ENCODE data around the gene DTX3. TPM values are rescaled to one million over a fixed set of nuclear protein-coding genes. Genes with fewer than 3 reads are reported as not detected.

DTX3 gene
- total RNA-seq, 1 experiment from 2014 or later, result 57.0 TPM

DNA sequence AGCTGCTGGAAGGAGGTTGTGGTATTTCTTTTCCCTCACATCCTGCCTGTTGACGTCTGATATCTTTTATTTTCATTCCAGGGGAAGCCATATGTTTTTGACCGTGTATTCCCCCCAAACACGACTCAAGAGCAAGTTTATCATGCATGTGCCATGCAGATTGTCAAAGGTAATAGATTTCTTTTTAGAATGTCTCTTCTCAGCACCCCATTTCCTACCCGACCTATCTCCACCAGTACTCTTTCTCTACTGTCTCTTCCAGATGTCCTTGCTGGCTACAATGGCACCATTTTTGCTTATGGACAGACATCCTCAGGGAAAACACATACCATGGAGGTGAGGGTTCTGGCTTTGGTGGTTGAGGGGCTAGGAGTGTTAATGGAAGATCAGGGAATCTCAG lies 41.3 kb upstream of the DTX3 start:
- CTCF ChIA-PET, result no interaction called here
- H3K27me3 Mint-ChIP-seq (ENCODE audit: low read depth), result no peaks in the 10 kb centered on the region

More for the DNA sequence above, 41.3 kb upstream of the DTX3 start:
- TF ChIP-seq FOXP1 (CRISPR knock-in tag; IDR thresholded peaks at IDR 0.05; ENCODE audit: borderline replicate concordance), result no peak
- TF ChIP-seq, protein P1, sequence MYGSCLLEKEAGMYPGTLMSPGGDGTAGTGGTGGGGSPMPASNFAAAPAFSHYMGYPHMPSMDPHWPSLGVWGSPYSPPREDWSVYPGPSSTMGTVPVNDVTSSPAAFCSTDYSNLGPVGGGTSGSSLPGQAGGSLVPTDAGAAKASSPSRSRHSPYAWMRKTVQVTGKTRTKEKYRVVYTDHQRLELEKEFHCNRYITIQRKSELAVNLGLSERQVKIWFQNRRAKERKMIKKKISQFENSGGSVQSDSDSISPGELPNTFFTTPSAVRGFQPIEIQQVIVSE (CRISPR knock-in tag; IDR thresholded peaks at IDR 0.05; ENCODE audit: borderline replicate concordance), result no peak
- no peak for TF ChIP-seq ZNF396 (CRISPR knock-in tag; IDR thresholded peaks at IDR 0.05; ENCODE audit: borderline replicate concordance)
- TF ChIP-seq, protein P2, sequence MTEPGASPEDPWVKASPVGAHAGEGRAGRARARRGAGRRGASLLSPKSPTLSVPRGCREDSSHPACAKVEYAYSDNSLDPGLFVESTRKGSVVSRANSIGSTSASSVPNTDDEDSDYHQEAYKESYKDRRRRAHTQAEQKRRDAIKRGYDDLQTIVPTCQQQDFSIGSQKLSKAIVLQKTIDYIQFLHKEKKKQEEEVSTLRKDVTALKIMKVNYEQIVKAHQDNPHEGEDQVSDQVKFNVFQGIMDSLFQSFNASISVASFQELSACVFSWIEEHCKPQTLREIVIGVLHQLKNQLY (CRISPR knock-in tag; IDR thresholded peaks at IDR 0.05), result no peak
- TF ChIP-seq NR1H2 (CRISPR knock-in tag; IDR thresholded peaks at IDR 0.05), result no peak
- TF ChIP-seq EMX1 (CRISPR knock-in tag; IDR thresholded peaks at IDR 0.05), result no peak
- no peak for TF ChIP-seq ZBTB21 (CRISPR knock-in tag; IDR thresholded peaks at IDR 0.05; ENCODE audit: borderline replicate concordance)
- TF ChIP-seq RORB (CRISPR knock-in tag; IDR thresholded peaks at IDR 0.05), result no peak
- TF ChIP-seq GRHL2 (CRISPR knock-in tag; IDR thresholded peaks at IDR 0.05; ENCODE audit: insufficient replicate concordance, severe bottlenecking), result no peak
- no peak for TF ChIP-seq ATF1 (CRISPR knock-in tag; IDR thresholded peaks at IDR 0.05)
- no peak for TF ChIP-seq ETV6 (CRISPR knock-in tag; IDR thresholded peaks at IDR 0.05)
- no peak for TF ChIP-seq JUN (CRISPR knock-in tag; IDR thresholded peaks at IDR 0.05)
- no peak for TF ChIP-seq TCF7 (CRISPR knock-in tag; IDR thresholded peaks at IDR 0.05; ENCODE audit: low read depth)
- no peak for TF ChIP-seq ZNF121 (CRISPR knock-in tag; IDR thresholded peaks at IDR 0.05)
- no peak for TF ChIP-seq CBFB (CRISPR knock-in tag; IDR thresholded peaks at IDR 0.05; ENCODE audit: low read depth)
- TF ChIP-seq, protein P3, sequence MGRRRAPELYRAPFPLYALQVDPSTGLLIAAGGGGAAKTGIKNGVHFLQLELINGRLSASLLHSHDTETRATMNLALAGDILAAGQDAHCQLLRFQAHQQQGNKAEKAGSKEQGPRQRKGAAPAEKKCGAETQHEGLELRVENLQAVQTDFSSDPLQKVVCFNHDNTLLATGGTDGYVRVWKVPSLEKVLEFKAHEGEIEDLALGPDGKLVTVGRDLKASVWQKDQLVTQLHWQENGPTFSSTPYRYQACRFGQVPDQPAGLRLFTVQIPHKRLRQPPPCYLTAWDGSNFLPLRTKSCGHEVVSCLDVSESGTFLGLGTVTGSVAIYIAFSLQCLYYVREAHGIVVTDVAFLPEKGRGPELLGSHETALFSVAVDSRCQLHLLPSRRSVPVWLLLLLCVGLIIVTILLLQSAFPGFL (CRISPR knock-in tag; IDR thresholded peaks at IDR 0.05; ENCODE audit: borderline replicate concordance), result no peak
- TF ChIP-seq, protein P4, sequence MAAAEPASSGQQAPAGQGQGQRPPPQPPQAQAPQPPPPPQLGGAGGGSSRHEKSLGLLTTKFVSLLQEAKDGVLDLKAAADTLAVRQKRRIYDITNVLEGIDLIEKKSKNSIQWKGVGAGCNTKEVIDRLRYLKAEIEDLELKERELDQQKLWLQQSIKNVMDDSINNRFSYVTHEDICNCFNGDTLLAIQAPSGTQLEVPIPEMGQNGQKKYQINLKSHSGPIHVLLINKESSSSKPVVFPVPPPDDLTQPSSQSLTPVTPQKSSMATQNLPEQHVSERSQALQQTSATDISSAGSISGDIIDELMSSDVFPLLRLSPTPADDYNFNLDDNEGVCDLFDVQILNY (CRISPR knock-in tag; IDR thresholded peaks at IDR 0.05), result no peak
- TF ChIP-seq ZSCAN18 (CRISPR knock-in tag; IDR thresholded peaks at IDR 0.05), result no peak
- TF ChIP-seq, protein P5, sequence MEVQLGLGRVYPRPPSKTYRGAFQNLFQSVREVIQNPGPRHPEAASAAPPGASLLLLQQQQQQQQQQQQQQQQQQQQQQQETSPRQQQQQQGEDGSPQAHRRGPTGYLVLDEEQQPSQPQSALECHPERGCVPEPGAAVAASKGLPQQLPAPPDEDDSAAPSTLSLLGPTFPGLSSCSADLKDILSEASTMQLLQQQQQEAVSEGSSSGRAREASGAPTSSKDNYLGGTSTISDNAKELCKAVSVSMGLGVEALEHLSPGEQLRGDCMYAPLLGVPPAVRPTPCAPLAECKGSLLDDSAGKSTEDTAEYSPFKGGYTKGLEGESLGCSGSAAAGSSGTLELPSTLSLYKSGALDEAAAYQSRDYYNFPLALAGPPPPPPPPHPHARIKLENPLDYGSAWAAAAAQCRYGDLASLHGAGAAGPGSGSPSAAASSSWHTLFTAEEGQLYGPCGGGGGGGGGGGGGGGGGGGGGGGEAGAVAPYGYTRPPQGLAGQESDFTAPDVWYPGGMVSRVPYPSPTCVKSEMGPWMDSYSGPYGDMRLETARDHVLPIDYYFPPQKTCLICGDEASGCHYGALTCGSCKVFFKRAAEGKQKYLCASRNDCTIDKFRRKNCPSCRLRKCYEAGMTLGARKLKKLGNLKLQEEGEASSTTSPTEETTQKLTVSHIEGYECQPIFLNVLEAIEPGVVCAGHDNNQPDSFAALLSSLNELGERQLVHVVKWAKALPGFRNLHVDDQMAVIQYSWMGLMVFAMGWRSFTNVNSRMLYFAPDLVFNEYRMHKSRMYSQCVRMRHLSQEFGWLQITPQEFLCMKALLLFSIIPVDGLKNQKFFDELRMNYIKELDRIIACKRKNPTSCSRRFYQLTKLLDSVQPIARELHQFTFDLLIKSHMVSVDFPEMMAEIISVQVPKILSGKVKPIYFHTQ (CRISPR knock-in tag; IDR thresholded peaks at IDR 0.05), result no peak
- TF ChIP-seq, protein P6, sequence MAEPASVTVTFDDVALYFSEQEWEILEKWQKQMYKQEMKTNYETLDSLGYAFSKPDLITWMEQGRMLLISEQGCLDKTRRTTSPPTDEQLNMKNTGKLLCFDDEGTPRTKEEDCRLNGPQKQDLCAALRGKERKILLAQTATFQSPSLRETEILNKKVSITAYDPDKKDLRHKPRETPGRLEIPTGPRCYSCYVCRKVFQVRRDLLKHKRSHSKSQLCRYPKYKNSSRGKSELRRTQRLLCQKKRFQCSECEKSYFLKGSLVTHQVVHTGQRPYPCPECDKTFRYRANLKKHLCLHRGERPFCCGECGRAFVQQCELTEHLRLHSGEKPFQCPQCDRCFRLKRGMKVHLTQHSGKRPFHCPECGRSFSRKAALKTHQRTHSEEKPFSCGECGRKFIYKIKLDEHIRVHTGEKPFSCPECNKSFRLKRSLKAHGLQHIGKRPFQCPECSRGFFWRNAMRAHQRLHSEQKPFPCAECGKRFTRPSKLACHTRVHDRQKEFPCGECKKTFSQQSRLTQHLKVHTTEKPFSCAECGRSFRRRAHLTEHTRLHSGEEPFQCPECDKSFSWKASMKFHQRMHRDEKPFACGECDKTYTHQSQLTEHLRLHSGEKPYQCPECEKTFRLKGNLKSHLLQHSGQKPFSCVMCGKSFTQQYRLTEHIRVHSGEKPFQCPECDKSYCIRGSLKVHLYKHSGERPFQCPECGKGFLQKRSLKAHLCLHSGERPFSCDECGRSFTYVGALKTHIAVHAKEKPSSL (CRISPR knock-in tag; conservative IDR thresholded peaks at IDR 0.05), result no peak
- H3K4me1 Mint-ChIP-seq, result no peaks in the 10 kb centered on the region
- no peaks in the 10 kb centered on the region for H3K9me3 Mint-ChIP-seq
- ATAC-seq (no peak), DNase-seq (ENCODE audit: low spot score) (no peak)
- H3K36me3 Mint-ChIP-seq, result peaks cover 7% of the 10 kb centered on the region
- H3K27ac Mint-ChIP-seq, result no peak overlapping the region
- H3K4me3 Mint-ChIP-seq, result no peak overlapping the region
- POLR2A ChIA-PET, result no interaction called here
